ACHN (cell line): ENCODE data around the gene MGMT.

ENCODE experiments used
- DNase-seq: peaks from one replicate; pipeline ENCODE4 v3.0.0-alpha.2; 2015
- in situ Hi-C: cut with HindIII; loops from 2 replicates; pipeline ENCODE4 v1.10.0; 2017; ENCODE audit warnings: low sequenced_read_pairs, low pct_ligation_motif_present, low pct_unique_long_range_greater_than_20kb

The MGMT gene

GRCh38 chr10:129808092-129808983 is 341.3 kb downstream of the MGMT start:
- in situ Hi-C loops = no loop called here
- no peak for DNase-seq

- in situ Hi-C loops = no loop called here
- DNase-seq = no peak
Observed at GRCh38 chr10:129809431-129809830, 342.4 kb downstream of the MGMT start.

DNA sequence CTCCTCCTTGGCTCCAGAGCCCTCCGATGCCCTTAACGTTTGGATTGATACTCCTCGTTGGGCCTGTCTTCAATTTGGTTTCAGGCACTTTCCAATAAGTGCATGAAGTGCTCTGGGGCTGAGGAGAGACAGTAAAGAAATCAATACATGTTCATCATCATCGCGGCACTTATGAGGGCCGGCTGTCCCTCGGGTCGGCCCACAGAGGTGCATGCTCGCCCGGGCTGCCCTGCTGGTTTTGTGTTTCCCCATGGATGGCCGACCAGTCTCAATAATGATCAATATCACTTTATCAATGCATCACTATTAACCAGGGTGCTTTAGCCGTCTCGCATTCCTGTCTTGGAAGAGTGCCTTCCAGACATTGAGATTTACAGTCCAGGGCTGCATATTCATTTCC is 342.8 kb downstream of the MGMT start:
- no peak for DNase-seq
- in situ Hi-C loops = no loop called here

DNA sequence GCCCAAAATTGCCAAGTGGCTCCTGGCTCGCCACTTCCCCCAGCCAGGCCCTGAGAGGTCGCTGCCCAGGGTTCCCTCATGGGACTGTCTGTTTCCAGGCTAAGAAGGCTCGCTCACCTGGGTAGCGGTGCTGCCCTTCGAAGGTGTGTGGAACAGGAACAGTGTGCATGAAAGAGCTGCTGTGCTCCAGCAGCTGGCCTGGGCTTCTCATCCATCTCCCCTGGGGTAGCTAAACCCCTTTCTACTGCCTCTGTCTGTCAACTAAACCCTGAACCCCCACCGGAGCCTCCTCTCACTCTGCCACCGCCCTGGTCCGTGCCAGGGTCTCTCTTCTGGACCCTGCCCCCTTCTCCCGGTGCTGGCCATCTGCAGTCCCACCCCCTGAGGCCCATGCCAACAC is 344.2 kb downstream of the MGMT start:
- DNase-seq = no peak
- in situ Hi-C loops = no loop called here

DNA sequence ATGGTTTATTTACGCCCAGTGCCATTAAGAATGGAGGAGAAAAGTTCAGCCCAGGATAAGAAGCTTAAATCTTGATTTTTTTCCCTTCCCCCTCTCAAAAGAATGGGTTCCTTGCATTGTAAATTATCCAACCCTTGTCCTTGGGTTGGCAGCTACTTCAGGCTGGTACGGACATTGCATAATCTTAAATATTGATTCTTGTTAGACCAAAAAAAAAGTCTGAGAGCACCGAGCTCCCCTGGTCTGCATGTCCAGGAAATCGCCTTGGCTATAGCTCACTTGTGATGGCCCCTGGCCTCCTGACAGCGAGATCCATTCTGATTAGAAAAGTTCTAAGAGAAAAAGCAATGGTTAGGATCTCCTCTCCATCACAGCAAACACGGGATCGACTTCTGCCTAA is 345.4 kb downstream of the MGMT start:
- in situ Hi-C loops = no loop called here
- no peak for DNase-seq

GRCh38 chr10:129814681-129815646 is 347.9 kb downstream of the MGMT start:
- in situ Hi-C loops = no loop called here
- DNase-seq = no peak

GRCh38 chr10:129815898-129816655 is 349.0 kb downstream of the MGMT start:
- in situ Hi-C loops = no loop called here

GRCh38 chr10:129816656-129817045 is 349.6 kb downstream of the MGMT start:
- DNase-seq = no peak
- in situ Hi-C loops = no loop called here

More at GRCh38 chr10:129815898-129816655, 349.0 kb downstream of the MGMT start:
- DNase-seq = no peak
